Loucy (cell line): ENCODE measurements around the gene IGFLR1.

ENCODE experiments used
- EZH2phosphoT487 ChIP-seq: fragments of 200-600 bp; IDR thresholded peaks from 2 replicates; pipeline ENCODE4 v1.6.1; 2018; ENCODE audit warnings: antibody characterized with exemption, mild to moderate bottlenecking, moderate library complexity, borderline replicate concordance
- TF ChIP-seq, protein P1 (sequence below): fragments of 200-600 bp; sonication (generic); conservative IDR thresholded peaks from 2 replicates; pipeline ENCODE4 v1.5.1; 2014; ENCODE audit warnings: mild to moderate bottlenecking, antibody characterized with exemption, low read length

- TF ChIP-seq, protein P1, sequence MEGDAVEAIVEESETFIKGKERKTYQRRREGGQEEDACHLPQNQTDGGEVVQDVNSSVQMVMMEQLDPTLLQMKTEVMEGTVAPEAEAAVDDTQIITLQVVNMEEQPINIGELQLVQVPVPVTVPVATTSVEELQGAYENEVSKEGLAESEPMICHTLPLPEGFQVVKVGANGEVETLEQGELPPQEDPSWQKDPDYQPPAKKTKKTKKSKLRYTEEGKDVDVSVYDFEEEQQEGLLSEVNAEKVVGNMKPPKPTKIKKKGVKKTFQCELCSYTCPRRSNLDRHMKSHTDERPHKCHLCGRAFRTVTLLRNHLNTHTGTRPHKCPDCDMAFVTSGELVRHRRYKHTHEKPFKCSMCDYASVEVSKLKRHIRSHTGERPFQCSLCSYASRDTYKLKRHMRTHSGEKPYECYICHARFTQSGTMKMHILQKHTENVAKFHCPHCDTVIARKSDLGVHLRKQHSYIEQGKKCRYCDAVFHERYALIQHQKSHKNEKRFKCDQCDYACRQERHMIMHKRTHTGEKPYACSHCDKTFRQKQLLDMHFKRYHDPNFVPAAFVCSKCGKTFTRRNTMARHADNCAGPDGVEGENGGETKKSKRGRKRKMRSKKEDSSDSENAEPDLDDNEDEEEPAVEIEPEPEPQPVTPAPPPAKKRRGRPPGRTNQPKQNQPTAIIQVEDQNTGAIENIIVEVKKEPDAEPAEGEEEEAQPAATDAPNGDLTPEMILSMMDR: no peak
- TF ChIP-seq EZH2phosphoT487: no peak
Measured at GRCh38 chr19:35708391-35708790, 33.9 kb downstream of the IGFLR1 start.
